IMR-90 (cell line): ENCODE measurements around the gene SLC25A52. TPM values are rescaled to one million over a fixed set of nuclear protein-coding genes. Genes with fewer than 3 reads are reported as not detected.

Experiments used
- ATAC-seq: fragments of 200-7000 bp; cut with Tn5 transposase; 2 replicates; pipeline ENCODE4 v1.9.1; 2020; ENCODE audit warnings: low read depth, mild to moderate bottlenecking, moderate library complexity
- BruUV-seq: library from RNA; stranded (reverse); fragments of 400-500 nt; replicated peaks from 2 replicates; lab custom pipeline; 2021; lab: Mats Ljungman, UMichigan
- CTCF ChIA-PET: fragments of 300-600 bp; formaldehyde crosslinking; extraction: SDS; loops from one replicate; lab custom pipeline; 2021; ENCODE audit warnings: antibody characterized with exemption; lab: Yijun Ruan, JAX
- POLR2A ChIA-PET: fragments of 300-600 bp; sonication (Branson Sonifier 250); formaldehyde crosslinking; loops from one replicate; lab custom pipeline; 2022; ENCODE audit warnings: antibody characterized with exemption; ENCODE audit not compliant: unreplicated experiment; lab: Charles Lee
- DNase-seq: peaks from one replicate; pipeline ENCODE4 v3.0.0; 2013
- H2AFZ ChIP-seq: replicated peaks from 2 replicates; pipeline ENCODE3; 2013; ENCODE audit warnings: low read length, mild to moderate bottlenecking; ENCODE audit not compliant: poor library complexity
- H2AK5ac ChIP-seq: 2 replicates; pipeline ENCODE4 v1.6.1; 2013; ENCODE audit warnings: low read depth, low read length, inconsistent platforms
- H2AK9ac ChIP-seq: replicated peaks from 2 replicates; pipeline ENCODE3; 2013; ENCODE audit warnings: mild to moderate bottlenecking, low read depth, low read length, moderate library complexity; ENCODE audit not compliant: poor library complexity
- H2BK120ac ChIP-seq: 2 replicates; pipeline ENCODE4 v1.6.1; 2013; ENCODE audit warnings: low read depth, low read length, inconsistent platforms
- H2BK15ac ChIP-seq: 3 replicates; pipeline ENCODE4 v1.6.1; 2013; ENCODE audit warnings: low read depth, low read length, inconsistent platforms
- H2BK20ac ChIP-seq: 2 replicates; pipeline ENCODE4 v1.6.1; 2013; ENCODE audit warnings: low read depth, mild to moderate bottlenecking, inconsistent platforms, low read length, moderate library complexity
- H2BK5ac ChIP-seq: 2 replicates; pipeline ENCODE4 v1.6.1; 2013; ENCODE audit warnings: mild to moderate bottlenecking, low read depth, low read length, inconsistent platforms; ENCODE audit not compliant: poor library complexity, severe bottlenecking
- H3K14ac ChIP-seq: replicated peaks from 2 replicates; pipeline ENCODE4 v1.6.1; 2013; ENCODE audit warnings: low read depth, low read length, inconsistent platforms
- H3K18ac ChIP-seq: 2 replicates; pipeline ENCODE4 v1.6.1; 2013; ENCODE audit warnings: low read depth, low read length, control low read depth
- H3K23ac ChIP-seq: 2 replicates; pipeline ENCODE4 v1.6.1; 2013; ENCODE audit warnings: low read depth, low read length, inconsistent platforms
- H3K27ac ChIP-seq: 2 replicates; pipeline ENCODE4 v1.5.1; 2013; ENCODE audit warnings: mild to moderate bottlenecking, control low read depth, low read length; ENCODE audit not compliant: insufficient read depth
- H3K27me3 ChIP-seq: 2 replicates; pipeline ENCODE4 v1.6.1; 2013; ENCODE audit warnings: low read length; ENCODE audit not compliant: control insufficient read depth, insufficient read depth
- H3K36me3 ChIP-seq: 2 replicates; pipeline ENCODE4 v1.6.1; 2013; ENCODE audit warnings: low read length, mixed read lengths; ENCODE audit not compliant: control insufficient read depth, insufficient read depth
- H3K4ac ChIP-seq: 2 replicates; pipeline ENCODE4 v1.6.1; 2013; ENCODE audit warnings: low read depth, low read length, inconsistent platforms
- H3K4me1 ChIP-seq: 2 replicates; pipeline ENCODE4 v1.6.1; 2013; ENCODE audit warnings: low read length, mixed read lengths; ENCODE audit not compliant: control insufficient read depth, insufficient read depth
- H3K4me2 ChIP-seq: 2 replicates; pipeline ENCODE4 v1.6.1; 2013; ENCODE audit warnings: low read depth, mild to moderate bottlenecking, control low read depth, low read length, moderate library complexity
- H3K4me3 ChIP-seq: 2 replicates; pipeline ENCODE4 v1.5.1; 2013; ENCODE audit warnings: low read depth, mild to moderate bottlenecking, control low read depth, low read length, moderate library complexity; ENCODE audit not compliant: insufficient read depth
- H3K56ac ChIP-seq: 2 replicates; pipeline ENCODE4 v1.6.1; 2013; ENCODE audit warnings: low read length, inconsistent platforms; ENCODE audit not compliant: insufficient read depth; ENCODE audit errors: extremely low read depth
- H3K79me1 ChIP-seq, 2 experiments: 2 replicates each; pipeline ENCODE4 v1.6.1; 2013; ENCODE audit warnings: low read length in 2 of 2, inconsistent platforms in 1 of 2, low read depth in 1 of 2
- H3K9ac ChIP-seq: 2 replicates; pipeline ENCODE4 v1.6.1; 2013; ENCODE audit warnings: low read depth, low read length, control low read depth
- H3K9me1 ChIP-seq: 2 replicates; pipeline ENCODE4 v1.6.1; 2013; ENCODE audit warnings: low read length, inconsistent platforms; ENCODE audit not compliant: insufficient read depth
- H3K9me3 ChIP-seq: 2 replicates; pipeline ENCODE4 v1.6.1; 2013; ENCODE audit warnings: low read length; ENCODE audit not compliant: control insufficient read depth, insufficient read depth
- H4K20me1 ChIP-seq: 2 replicates; pipeline ENCODE4 v1.6.1; 2013; ENCODE audit warnings: low read length, inconsistent platforms; ENCODE audit not compliant: insufficient read depth
- H4K5ac ChIP-seq: 2 replicates; pipeline ENCODE4 v1.6.1; 2013; ENCODE audit warnings: mild to moderate bottlenecking, low read depth, low read length, control low read depth
- H4K8ac ChIP-seq, 2 experiments: 2 replicates each; pipeline ENCODE4 v1.6.1; 2013; ENCODE audit warnings: low read depth in 2 of 2, low read length in 2 of 2, control low read depth in 1 of 2, inconsistent platforms in 1 of 2
- H4K91ac ChIP-seq: 2 replicates; pipeline ENCODE4 v1.6.1; 2013; ENCODE audit warnings: low read depth, low read length, inconsistent platforms; ENCODE audit not compliant: insufficient read depth
- BHLHE40 ChIP-seq: fragments of 150-350 bp; IDR thresholded peaks from 2 replicates; pipeline ENCODE4 v1.6.1; 2016; ENCODE audit warnings: mild to moderate bottlenecking, low read depth, low read length
- CEBPB ChIP-seq: IDR thresholded peaks from 2 replicates; pipeline ENCODE4 v1.6.1; 2012; ENCODE audit warnings: low read depth, low read length, improper control_type of control experiment
- CHD1 ChIP-seq: IDR thresholded peaks from 2 replicates; pipeline ENCODE4 v1.6.1; 2012; ENCODE audit warnings: low read depth, low read length, improper control_type of control experiment
- FOS ChIP-seq: fragments of 150-350 bp; IDR thresholded peaks from 2 replicates; pipeline ENCODE4 v1.6.1; 2016; ENCODE audit warnings: low read depth, low read length
- MAFK ChIP-seq: IDR thresholded peaks from 2 replicates; pipeline ENCODE4 v1.6.1; 2012; ENCODE audit warnings: low read depth, low read length, improper control_type of control experiment
- MAZ ChIP-seq: IDR thresholded peaks from 2 replicates; pipeline ENCODE4 v1.6.1; 2012; ENCODE audit warnings: low read depth, mild to moderate bottlenecking, low read length, improper control_type of control experiment, moderate library complexity, borderline replicate concordance
- MXI1 ChIP-seq: IDR thresholded peaks from 2 replicates; pipeline ENCODE4 v1.6.1; 2012; ENCODE audit warnings: low read depth, mild to moderate bottlenecking, low read length, moderate library complexity, borderline replicate concordance
- NFE2L2 ChIP-seq: fragments of 150-350 bp; IDR thresholded peaks from 2 replicates; pipeline ENCODE4 v1.6.1; 2016; ENCODE audit warnings: low read depth, mild to moderate bottlenecking, low read length
- POLR2A ChIP-seq: IDR thresholded peaks from 2 replicates; pipeline ENCODE4 v1.6.1; 2012; ENCODE audit warnings: mild to moderate bottlenecking, low read depth, low read length
- RAD21 ChIP-seq: IDR thresholded peaks from 2 replicates; pipeline ENCODE4 v1.6.1; 2012; ENCODE audit warnings: low read length, improper control_type of control experiment
- RCOR1 ChIP-seq: IDR thresholded peaks from 2 replicates; pipeline ENCODE4 v1.6.1; 2012; ENCODE audit warnings: mild to moderate bottlenecking, low read length, improper control_type of control experiment; ENCODE audit not compliant: insufficient replicate concordance
- RFX5 ChIP-seq: IDR thresholded peaks from 2 replicates; pipeline ENCODE4 v1.8.0; 2012; ENCODE audit warnings: low read depth, mild to moderate bottlenecking, low read length, moderate library complexity
- SMC3 ChIP-seq: fragments of 150-350 bp; IDR thresholded peaks from 2 replicates; pipeline ENCODE4 v1.6.1; 2016; ENCODE audit warnings: low read depth, mild to moderate bottlenecking, antibody characterized with exemption, low read length, moderate library complexity
- WGBS, 2 experiments: methylation state at CpG; one replicate each; pipeline versions ENCODE4 v1.1.5 to v1.1.7; 2013; ENCODE audit warnings: missing lambda C conversion rate in 2 of 2; ENCODE audit not compliant: insufficient read length in 1 of 2; ENCODE audit errors: extremely low coverage in 2 of 2; 5-methylcytosine and 5-hydroxymethylcytosine counted together
- dilution Hi-C: fragments of 300-500 bp; cut with HindIII; formaldehyde crosslinking; loops from one replicate; pipeline ENCODE4 v1.14.3; 2018; ENCODE audit warnings: low sequenced_read_pairs; ENCODE audit not compliant: unreplicated experiment
- in situ Hi-C: fragments of 300-500 bp; cut with MboI; formaldehyde crosslinking; loops from 3 replicates; pipeline ENCODE4 v1.14.3; 2019; ENCODE audit warnings: low sequenced_read_pairs, inconsistent platforms, mixed read lengths
- intact Hi-C: fragments of 100-400 bp; cut with micrococcal nuclease; formaldehyde crosslinking; loops from 2 replicates; pipeline ENCODE4 v1.10.0; 2022
- polyA plus RNA-seq, 3 experiments: library from polyadenylated mRNA; depleted of rRNA; stranded (reverse); fragments of >200 nt; gene quantifications; 2 replicates each; pipeline ENCODE4 v1.2.3, GENCODE V29; 2012; ENCODE audit warnings: low replicate concordance in 1 of 3
- total RNA-seq: library from RNA; depleted of rRNA; stranded (reverse); fragments of >200 nt; gene quantifications from 2 replicates; pipeline ENCODE4 v1.2.3, GENCODE V29; 2012
- TF ChIP-seq, protein P1 (sequence below): fragments of 150-350 bp; IDR thresholded peaks from 2 replicates; pipeline ENCODE4 v1.6.1; 2017; ENCODE audit warnings: mild to moderate bottlenecking, antibody characterized with exemption, low read length, low read depth
- TF ChIP-seq, protein P2 (sequence below): fragments of 150-350 bp; IDR thresholded peaks from 2 replicates; pipeline ENCODE4 v1.6.1; 2016; ENCODE audit warnings: low read depth, mild to moderate bottlenecking, low read length, moderate library complexity, borderline replicate concordance
- TF ChIP-seq, protein P3 (sequence below): conservative IDR thresholded peaks from 2 replicates; pipeline ENCODE4 v1.5.1; 2012; ENCODE audit warnings: mild to moderate bottlenecking, low read depth, low read length, improper control_type of control experiment

SLC25A52 gene
- total and polyA plus RNA-seq, 2 of the 4 experiments (the other 2 are of a cell fraction) = not detected

GRCh38 chr18:31801078-31801477, 40.4 kb upstream of the SLC25A52 start:
- H2BK120ac ChIP-seq = no peak overlapping the region
- no peak overlapping the region for H3K4ac ChIP-seq
- CTCF ChIA-PET = no interaction called here
- in situ Hi-C loops = loop anchor here (25.0 kb wide), 1 partner anchor 239 kb away; no protein-coding TSS in a partner anchor
- no peak overlapping the region for H2BK20ac ChIP-seq
- H2BK5ac ChIP-seq = no peak overlapping the region
- DNase-seq (no peak), ATAC-seq (no peak)
- intact Hi-C loops = no loop called here
- H2AK5ac ChIP-seq = no peak overlapping the region
- no peak overlapping the region for H2AK9ac ChIP-seq
- dilution Hi-C loops = no loop called here
- H3K79me1 ChIP-seq = no peaks in the 10 kb centered on the region
- H4K8ac ChIP-seq = no peak overlapping the region
- H3K4me3 ChIP-seq = no peak overlapping the region
- H3K4me2 ChIP-seq = no peak overlapping the region
- no peaks in the 10 kb centered on the region for H3K27me3 ChIP-seq
- no peaks in the 10 kb centered on the region for H3K9me3 ChIP-seq
- H3K14ac ChIP-seq = no peak overlapping the region
- no TSS peak for BruUV-seq
- no peak overlapping the region for H2AFZ ChIP-seq
- H3K27ac ChIP-seq = no peak overlapping the region
- H3K36me3 ChIP-seq = no peaks in the 10 kb centered on the region
- no peak overlapping the region for H3K56ac ChIP-seq
- TF ChIP-seq, protein P1, sequence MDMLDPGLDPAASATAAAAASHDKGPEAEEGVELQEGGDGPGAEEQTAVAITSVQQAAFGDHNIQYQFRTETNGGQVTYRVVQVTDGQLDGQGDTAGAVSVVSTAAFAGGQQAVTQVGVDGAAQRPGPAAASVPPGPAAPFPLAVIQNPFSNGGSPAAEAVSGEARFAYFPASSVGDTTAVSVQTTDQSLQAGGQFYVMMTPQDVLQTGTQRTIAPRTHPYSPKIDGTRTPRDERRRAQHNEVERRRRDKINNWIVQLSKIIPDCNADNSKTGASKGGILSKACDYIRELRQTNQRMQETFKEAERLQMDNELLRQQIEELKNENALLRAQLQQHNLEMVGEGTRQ = no peak
- TF ChIP-seq CHD1 (no peak), RCOR1 (no peak), FOS (no peak), BHLHE40 (no peak), CEBPB (no peak), SMC3 (no peak), NFE2L2 (no peak), RAD21 (no peak), MAZ (no peak), MAFK (no peak), POLR2A (no peak), RFX5 (no peak), MXI1 (no peak)
- TF ChIP-seq, protein P2, sequence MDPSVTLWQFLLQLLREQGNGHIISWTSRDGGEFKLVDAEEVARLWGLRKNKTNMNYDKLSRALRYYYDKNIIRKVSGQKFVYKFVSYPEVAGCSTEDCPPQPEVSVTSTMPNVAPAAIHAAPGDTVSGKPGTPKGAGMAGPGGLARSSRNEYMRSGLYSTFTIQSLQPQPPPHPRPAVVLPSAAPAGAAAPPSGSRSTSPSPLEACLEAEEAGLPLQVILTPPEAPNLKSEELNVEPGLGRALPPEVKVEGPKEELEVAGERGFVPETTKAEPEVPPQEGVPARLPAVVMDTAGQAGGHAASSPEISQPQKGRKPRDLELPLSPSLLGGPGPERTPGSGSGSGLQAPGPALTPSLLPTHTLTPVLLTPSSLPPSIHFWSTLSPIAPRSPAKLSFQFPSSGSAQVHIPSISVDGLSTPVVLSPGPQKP = no peak
- TF ChIP-seq, protein P3, sequence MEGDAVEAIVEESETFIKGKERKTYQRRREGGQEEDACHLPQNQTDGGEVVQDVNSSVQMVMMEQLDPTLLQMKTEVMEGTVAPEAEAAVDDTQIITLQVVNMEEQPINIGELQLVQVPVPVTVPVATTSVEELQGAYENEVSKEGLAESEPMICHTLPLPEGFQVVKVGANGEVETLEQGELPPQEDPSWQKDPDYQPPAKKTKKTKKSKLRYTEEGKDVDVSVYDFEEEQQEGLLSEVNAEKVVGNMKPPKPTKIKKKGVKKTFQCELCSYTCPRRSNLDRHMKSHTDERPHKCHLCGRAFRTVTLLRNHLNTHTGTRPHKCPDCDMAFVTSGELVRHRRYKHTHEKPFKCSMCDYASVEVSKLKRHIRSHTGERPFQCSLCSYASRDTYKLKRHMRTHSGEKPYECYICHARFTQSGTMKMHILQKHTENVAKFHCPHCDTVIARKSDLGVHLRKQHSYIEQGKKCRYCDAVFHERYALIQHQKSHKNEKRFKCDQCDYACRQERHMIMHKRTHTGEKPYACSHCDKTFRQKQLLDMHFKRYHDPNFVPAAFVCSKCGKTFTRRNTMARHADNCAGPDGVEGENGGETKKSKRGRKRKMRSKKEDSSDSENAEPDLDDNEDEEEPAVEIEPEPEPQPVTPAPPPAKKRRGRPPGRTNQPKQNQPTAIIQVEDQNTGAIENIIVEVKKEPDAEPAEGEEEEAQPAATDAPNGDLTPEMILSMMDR = no peak
- H2BK15ac ChIP-seq = no peak overlapping the region
- H3K9me1 ChIP-seq = no peaks in the 10 kb centered on the region
- no CpG with 5 or more reads among the region's 2 CpGs for WGBS, 2 experiments
- H4K20me1 ChIP-seq = no peaks in the 10 kb centered on the region
- no peak overlapping the region for H3K9ac ChIP-seq
- H3K4me1 ChIP-seq = no peaks in the 10 kb centered on the region
- H4K5ac ChIP-seq = no peak overlapping the region
- H4K91ac ChIP-seq = no peak overlapping the region
- POLR2A ChIA-PET = no interaction called here
- no peak overlapping the region for H3K23ac ChIP-seq
- no peak overlapping the region for H3K18ac ChIP-seq
